ENCODE measurements around the gene CEP162. TPM values are rescaled to one million over a fixed set of nuclear protein-coding genes. Genes with fewer than 3 reads are reported as not detected.

CEP162 gene
- total RNA-seq, 4 donors from 2014 or later = 2.0 to 9.6 (median 6.4) TPM

DNA sequence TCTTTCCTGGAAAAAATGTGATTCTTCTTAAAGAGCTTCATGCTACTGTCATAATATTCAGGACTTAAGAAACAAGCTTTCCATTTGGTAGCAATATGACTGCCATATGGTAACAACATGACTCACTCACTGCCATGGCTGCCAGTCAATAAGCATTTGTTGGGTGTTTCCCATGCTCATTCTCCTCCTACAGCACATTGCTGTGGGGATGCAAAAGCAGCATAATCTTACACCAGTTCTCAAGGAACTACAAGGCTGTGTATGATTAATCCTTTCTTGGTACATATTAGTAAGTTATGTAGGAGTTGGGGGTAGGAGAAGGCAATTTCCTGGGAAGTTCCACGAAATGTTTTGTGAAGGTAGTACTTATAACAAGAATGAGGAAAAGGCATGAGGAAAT lies 76.7 kb downstream of the CEP162 start:
- Histone ChIP-seq H3K4me3 (no peak overlapping the region), H3K27me3 (no peaks in the 10 kb centered on the region), H3K9me3 (no peaks in the 10 kb centered on the region), H3K36me3 (peaks cover 9% of the 10 kb centered on the region), H3K4me1 (no peaks in the 10 kb centered on the region), H3K27ac (no peak overlapping the region)
- 67% methylated on average over 1 of the region's 1 CpG for WGBS
- DNase-seq (ENCODE audit: low spot score in 2 of 2) = no peak
- TF ChIP-seq, protein P1, sequence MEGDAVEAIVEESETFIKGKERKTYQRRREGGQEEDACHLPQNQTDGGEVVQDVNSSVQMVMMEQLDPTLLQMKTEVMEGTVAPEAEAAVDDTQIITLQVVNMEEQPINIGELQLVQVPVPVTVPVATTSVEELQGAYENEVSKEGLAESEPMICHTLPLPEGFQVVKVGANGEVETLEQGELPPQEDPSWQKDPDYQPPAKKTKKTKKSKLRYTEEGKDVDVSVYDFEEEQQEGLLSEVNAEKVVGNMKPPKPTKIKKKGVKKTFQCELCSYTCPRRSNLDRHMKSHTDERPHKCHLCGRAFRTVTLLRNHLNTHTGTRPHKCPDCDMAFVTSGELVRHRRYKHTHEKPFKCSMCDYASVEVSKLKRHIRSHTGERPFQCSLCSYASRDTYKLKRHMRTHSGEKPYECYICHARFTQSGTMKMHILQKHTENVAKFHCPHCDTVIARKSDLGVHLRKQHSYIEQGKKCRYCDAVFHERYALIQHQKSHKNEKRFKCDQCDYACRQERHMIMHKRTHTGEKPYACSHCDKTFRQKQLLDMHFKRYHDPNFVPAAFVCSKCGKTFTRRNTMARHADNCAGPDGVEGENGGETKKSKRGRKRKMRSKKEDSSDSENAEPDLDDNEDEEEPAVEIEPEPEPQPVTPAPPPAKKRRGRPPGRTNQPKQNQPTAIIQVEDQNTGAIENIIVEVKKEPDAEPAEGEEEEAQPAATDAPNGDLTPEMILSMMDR (IDR thresholded peaks at IDR 0.05) = no peak
- no peak for TF ChIP-seq POLR2A (IDR thresholded peaks at IDR 0.05)
- no peak for TF ChIP-seq EP300 (IDR thresholded peaks at IDR 0.05)
- TF ChIP-seq POLR2AphosphoS5 (IDR thresholded peaks at IDR 0.05) = no peak

DNA sequence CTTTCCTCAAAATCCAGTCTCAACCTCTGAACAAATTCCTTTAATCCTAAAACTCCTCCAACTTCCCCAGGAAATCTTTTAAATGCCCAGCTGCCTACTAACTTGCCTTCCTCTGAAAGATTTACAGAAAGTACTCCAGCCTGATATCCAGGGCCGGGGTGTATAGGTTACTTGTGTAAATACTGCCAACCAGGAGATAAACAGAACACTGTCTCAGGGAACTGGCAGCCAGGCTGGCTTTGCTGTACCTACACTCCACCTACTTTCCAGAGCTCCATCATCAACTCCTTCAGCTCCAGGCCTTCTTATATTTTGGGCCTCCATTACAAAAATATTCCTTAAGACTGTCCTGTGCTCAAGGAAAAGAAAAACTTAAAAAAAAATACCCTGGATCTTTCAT lies 85.9 kb downstream of the CEP162 start:
- H3K36me3 ChIP-seq = peaks cover 30% of the 10 kb centered on the region
- H3K27me3 ChIP-seq = no peaks in the 10 kb centered on the region
- 82% methylated on average over 1 of the region's 1 CpG for WGBS
- H3K4me1 ChIP-seq = no peaks in the 10 kb centered on the region
- TF ChIP-seq EP300 (IDR thresholded peaks at IDR 0.05) (no peak), POLR2AphosphoS5 (IDR thresholded peaks at IDR 0.05) (no peak)
- TF ChIP-seq, protein P1 (IDR thresholded peaks at IDR 0.05) = no peak
- no peak for DNase-seq (ENCODE audit: low spot score in 2 of 2)
- no peak overlapping the region for H3K4me3 ChIP-seq
- no peaks in the 10 kb centered on the region for H3K9me3 ChIP-seq
- no peak overlapping the region for H3K27ac ChIP-seq

DNA sequence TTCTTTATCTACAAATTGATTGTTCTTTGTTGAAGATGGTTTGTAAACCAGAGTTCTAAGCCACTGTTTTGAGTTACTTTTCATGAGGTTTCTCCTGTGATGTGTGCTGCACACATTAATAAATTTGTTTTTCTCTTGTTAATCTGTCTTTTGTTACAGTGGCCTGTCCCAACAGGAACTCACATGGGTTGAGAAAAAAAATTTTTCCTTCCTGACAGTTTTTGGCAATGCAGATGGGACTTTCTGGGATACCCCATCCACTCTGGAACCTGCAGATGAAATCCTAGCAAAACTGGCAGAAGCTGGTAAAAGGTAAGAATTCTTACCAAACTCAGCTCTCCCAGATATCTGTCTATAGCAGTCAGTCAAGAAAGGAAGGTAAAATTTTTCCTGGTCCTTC lies 88.1 kb downstream of the CEP162 start:
- Histone ChIP-seq H3K9me3 (no peaks in the 10 kb centered on the region), H3K36me3 (peaks cover 26% of the 10 kb centered on the region), H3K27ac (no peak overlapping the region), H3K4me3 (no peak overlapping the region), H3K27me3 (no peaks in the 10 kb centered on the region), H3K4me1 (no peaks in the 10 kb centered on the region)
- TF ChIP-seq, protein P1 (IDR thresholded peaks at IDR 0.05) = no peak
- TF ChIP-seq EP300 (IDR thresholded peaks at IDR 0.05) (no peak), POLR2A (IDR thresholded peaks at IDR 0.05) (no peak), POLR2AphosphoS5 (IDR thresholded peaks at IDR 0.05) (no peak)
- DNase-seq (ENCODE audit: low spot score in 2 of 2) = no peak

DNA sequence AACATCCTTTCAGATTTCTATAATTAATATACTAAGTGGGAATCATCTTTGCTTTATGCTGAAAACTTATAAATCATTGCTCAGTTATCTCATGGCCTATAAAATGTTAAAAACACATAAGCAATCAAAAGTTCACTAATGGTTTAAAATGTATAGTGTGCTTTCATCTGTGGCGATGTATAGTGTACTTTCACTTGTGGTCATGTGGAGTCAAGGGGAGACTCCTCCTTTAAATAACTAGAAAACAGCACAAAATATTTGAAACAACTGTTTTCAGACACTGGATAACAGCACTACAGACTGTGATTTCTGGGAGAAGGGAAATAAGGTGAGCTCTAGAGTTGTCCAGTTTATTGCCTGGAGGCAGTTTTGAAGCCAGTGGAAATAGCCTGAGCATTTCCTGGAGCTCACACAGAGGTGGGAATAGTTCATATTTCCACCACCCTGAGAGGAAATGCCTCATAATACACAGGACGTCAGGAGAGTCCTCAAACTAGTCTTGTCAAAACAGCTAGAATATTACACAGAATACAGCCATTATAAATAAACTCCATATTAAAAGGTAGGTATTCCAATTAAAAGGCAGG lies 89.4 kb downstream of the CEP162 start:
- no peaks in the 10 kb centered on the region for H3K4me1 ChIP-seq
- DNase-seq (ENCODE audit: low spot score in 2 of 2) = no peak
- 82% methylated on average over 2 of the region's 2 CpGs for WGBS
- H3K9me3 ChIP-seq = no peaks in the 10 kb centered on the region
- H3K36me3 ChIP-seq = peaks cover 36% of the 10 kb centered on the region
- H3K27ac ChIP-seq = no peak overlapping the region
- H3K27me3 ChIP-seq = no peaks in the 10 kb centered on the region
- TF ChIP-seq EP300 (IDR thresholded peaks at IDR 0.05) (no peak), POLR2A (IDR thresholded peaks at IDR 0.05) (no peak), POLR2AphosphoS5 (IDR thresholded peaks at IDR 0.05) (no peak)
- TF ChIP-seq, protein P1 (IDR thresholded peaks at IDR 0.05) = no peak
- no peak overlapping the region for H3K4me3 ChIP-seq

DNA sequence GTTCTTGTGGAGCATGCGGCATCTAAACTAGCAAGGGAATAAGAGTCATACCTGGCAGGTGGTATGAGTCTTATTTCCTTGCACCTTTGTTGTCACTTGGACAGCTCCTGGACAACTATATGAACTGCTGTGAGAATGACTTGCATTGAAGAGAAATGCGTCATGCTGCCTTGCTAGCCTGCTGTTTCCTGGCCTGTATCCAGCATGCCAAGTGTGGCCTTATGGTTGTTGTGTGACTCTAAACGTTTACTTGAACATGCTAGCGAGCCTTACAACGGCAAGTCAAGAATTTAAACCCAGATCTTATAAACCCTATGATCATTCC lies 90.4 kb downstream of the CEP162 start:
- TF ChIP-seq EP300 (IDR thresholded peaks at IDR 0.05) = no peak
- 89% methylated on average over 5 of the region's 5 CpGs for WGBS
- Histone ChIP-seq H3K27me3 (no peaks in the 10 kb centered on the region), H3K4me1 (no peaks in the 10 kb centered on the region), H3K9me3 (no peaks in the 10 kb centered on the region), H3K4me3 (no peak overlapping the region), H3K36me3 (peaks cover 37% of the 10 kb centered on the region), H3K27ac (no peak overlapping the region)
- no peak for DNase-seq (ENCODE audit: low spot score in 2 of 2)
